ENCODE data around the gene SYT3. TPM values are rescaled to one million over a fixed set of nuclear protein-coding genes. Genes with fewer than 3 reads are reported as not detected.

The SYT3 gene
- total RNA-seq, 2 donors from 2014 or later = not detected

- H3K27ac ChIP-seq = no peak overlapping the region
- H3K27me3 ChIP-seq (replicated peaks; ENCODE audit: insufficient read depth) = peaks cover 6% of the 10 kb centered on the region
- no peak for ATAC-seq (ENCODE audit: insufficient number of reproducible peaks, low FRiP score, low read depth)
- peaks cover 0 to 8% of the 10 kb centered on the region in 2 donors for H3K4me1 ChIP-seq (ENCODE audit: control insufficient read depth in 1 of 2, low read depth in 2 of 2)
- H3K4me3 ChIP-seq = no peak overlapping the region
- peak; percentile 53 for TF ChIP-seq CTCF (IDR thresholded peaks at IDR 0.05)
- H3K9me3 ChIP-seq = no peaks in the 10 kb centered on the region
- DNase-seq (ENCODE audit: low spot score) = no peak
- no peaks in the 10 kb centered on the region for H3K36me3 ChIP-seq
These were observed 29.8 kb upstream of the SYT3 start for GRCh38 chr19:50669302-50670101.

- H3K9me3 ChIP-seq = no peaks in the 10 kb centered on the region
- no peaks in the 10 kb centered on the region for H3K36me3 ChIP-seq
- no peak overlapping the region for H3K27ac ChIP-seq
- no peak overlapping the region for H3K4me3 ChIP-seq
- no peak for ATAC-seq (ENCODE audit: insufficient number of reproducible peaks, low FRiP score, low read depth)
- no peak for TF ChIP-seq CTCF (IDR thresholded peaks at IDR 0.05)
- H3K27me3 ChIP-seq (replicated peaks; ENCODE audit: insufficient read depth) = peaks cover 6% of the 10 kb centered on the region
- peaks cover 0 to 8% of the 10 kb centered on the region in 2 donors for H3K4me1 ChIP-seq (ENCODE audit: control insufficient read depth in 1 of 2, low read depth in 2 of 2)
- DNase-seq (ENCODE audit: low spot score) = no peak
These were observed 29.2 kb upstream of the SYT3 start for GRCh38 chr19:50668879-50669278.

GRCh38 chr19:50668416-50668815 lies 28.7 kb upstream of the SYT3 start:
- H3K27me3 ChIP-seq (replicated peaks; ENCODE audit: insufficient read depth) = peaks cover 6% of the 10 kb centered on the region
- H3K9me3 ChIP-seq = no peaks in the 10 kb centered on the region
- TF ChIP-seq CTCF (IDR thresholded peaks at IDR 0.05) = no peak
- DNase-seq (ENCODE audit: low spot score) (no peak), ATAC-seq (ENCODE audit: insufficient number of reproducible peaks, low FRiP score, low read depth) (no peak)
- peaks cover 0 to 8% of the 10 kb centered on the region in 2 donors for H3K4me1 ChIP-seq (ENCODE audit: control insufficient read depth in 1 of 2, low read depth in 2 of 2)
- H3K27ac ChIP-seq = no peak overlapping the region
- no peak overlapping the region for H3K4me3 ChIP-seq
- no peaks in the 10 kb centered on the region for H3K36me3 ChIP-seq

GRCh38 chr19:50667759-50668231 lies 28.1 kb upstream of the SYT3 start:
- Histone ChIP-seq H3K27ac (no peak overlapping the region), H3K9me3 (no peaks in the 10 kb centered on the region)

More at GRCh38 chr19:50667759-50668231, 28.1 kb upstream of the SYT3 start:
- no peak for ATAC-seq (ENCODE audit: insufficient number of reproducible peaks, low FRiP score, low read depth)
- TF ChIP-seq CTCF (IDR thresholded peaks at IDR 0.05) = no peak
- H3K36me3 ChIP-seq = no peaks in the 10 kb centered on the region
- DNase-seq (ENCODE audit: low spot score) = no peak
- H3K27me3 ChIP-seq (replicated peaks; ENCODE audit: insufficient read depth) = peaks cover 6% of the 10 kb centered on the region
- no peak overlapping the region for H3K4me3 ChIP-seq
- peaks cover 0 to 8% of the 10 kb centered on the region in 2 donors for H3K4me1 ChIP-seq (ENCODE audit: control insufficient read depth in 1 of 2, low read depth in 2 of 2)

Measured in thoracic aorta (tissue), 2 donors.